Hepatic stellate cell (primary cell): ENCODE measurements around the gene PC.
"Not testable (repeated sequence)": the region's sequence is repeated elsewhere in the genome, so short reads cannot be mapped to it uniquely, and the experiment has no call there.

ENCODE experiments used
- DNase-seq: peaks from one replicate; pipeline ENCODE4 v3.0.0; 2011; ENCODE audit warnings: low spot score

Gene PC, protein sequence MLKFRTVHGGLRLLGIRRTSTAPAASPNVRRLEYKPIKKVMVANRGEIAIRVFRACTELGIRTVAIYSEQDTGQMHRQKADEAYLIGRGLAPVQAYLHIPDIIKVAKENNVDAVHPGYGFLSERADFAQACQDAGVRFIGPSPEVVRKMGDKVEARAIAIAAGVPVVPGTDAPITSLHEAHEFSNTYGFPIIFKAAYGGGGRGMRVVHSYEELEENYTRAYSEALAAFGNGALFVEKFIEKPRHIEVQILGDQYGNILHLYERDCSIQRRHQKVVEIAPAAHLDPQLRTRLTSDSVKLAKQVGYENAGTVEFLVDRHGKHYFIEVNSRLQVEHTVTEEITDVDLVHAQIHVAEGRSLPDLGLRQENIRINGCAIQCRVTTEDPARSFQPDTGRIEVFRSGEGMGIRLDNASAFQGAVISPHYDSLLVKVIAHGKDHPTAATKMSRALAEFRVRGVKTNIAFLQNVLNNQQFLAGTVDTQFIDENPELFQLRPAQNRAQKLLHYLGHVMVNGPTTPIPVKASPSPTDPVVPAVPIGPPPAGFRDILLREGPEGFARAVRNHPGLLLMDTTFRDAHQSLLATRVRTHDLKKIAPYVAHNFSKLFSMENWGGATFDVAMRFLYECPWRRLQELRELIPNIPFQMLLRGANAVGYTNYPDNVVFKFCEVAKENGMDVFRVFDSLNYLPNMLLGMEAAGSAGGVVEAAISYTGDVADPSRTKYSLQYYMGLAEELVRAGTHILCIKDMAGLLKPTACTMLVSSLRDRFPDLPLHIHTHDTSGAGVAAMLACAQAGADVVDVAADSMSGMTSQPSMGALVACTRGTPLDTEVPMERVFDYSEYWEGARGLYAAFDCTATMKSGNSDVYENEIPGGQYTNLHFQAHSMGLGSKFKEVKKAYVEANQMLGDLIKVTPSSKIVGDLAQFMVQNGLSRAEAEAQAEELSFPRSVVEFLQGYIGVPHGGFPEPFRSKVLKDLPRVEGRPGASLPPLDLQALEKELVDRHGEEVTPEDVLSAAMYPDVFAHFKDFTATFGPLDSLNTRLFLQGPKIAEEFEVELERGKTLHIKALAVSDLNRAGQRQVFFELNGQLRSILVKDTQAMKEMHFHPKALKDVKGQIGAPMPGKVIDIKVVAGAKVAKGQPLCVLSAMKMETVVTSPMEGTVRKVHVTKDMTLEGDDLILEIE

DNA sequence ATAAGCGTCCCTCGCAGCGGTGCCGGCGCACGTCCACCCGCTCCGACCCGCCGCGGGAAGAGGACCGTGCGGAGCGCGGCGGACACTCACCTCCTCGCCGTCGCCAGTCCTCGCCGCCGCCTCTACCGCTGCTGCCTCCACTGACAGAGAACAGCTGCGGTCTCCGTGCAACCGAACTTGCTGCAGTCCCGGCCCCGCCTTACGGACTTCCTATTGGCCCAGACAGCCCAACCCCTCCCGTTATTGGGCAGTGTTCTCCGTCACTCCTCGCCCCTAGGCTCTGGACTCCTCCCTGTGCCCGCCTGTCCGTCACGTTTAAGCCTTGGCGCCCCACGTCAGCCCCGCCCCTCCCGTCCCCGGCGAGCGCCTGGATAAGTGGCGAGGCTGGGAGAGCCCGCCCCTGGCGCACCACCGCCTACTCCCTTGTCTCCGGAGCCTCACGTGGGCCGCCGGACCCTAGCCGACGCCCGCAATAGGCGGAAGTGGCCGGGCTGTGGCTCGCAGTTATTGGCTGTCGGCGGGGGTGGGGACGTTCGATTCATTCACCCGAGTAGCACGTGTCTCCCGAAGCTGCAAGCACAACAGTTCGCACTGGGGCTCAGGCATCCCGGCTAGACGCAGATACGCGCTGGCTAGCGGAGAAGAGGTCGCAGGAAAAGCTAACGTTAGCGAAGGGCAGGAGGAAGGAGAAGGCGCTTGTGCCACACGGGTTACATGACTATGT is at the start of gene PC:
TSS of gene PC (minus strand) at position 152 of the 724 bp plus-strand sequence. CDS start 86,224 bp downstream, outside the sequence.
- peak; percentile 100 for DNase-seq

DNA sequence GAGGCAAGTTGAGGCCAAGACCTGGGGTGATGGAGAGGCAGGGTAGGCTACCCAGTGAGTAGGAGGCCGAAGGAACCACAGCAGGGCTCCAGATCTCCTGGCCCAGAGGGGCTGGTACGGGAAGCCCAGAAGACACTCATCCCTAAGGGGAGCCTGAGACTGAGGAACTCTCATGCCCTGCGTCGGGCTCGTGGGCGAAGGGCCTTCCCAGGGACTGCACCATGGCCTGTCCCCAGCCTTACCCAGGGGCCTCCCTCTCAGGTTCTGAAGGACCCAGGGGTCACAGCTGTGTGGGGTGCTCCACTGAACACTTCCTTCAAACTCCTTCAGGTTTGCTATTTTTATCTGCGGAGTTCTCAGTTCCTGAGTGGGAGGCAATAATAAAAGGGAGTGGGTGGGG is 48.9 kb upstream of the PC start:
- DNase-seq, result no peak

DNA sequence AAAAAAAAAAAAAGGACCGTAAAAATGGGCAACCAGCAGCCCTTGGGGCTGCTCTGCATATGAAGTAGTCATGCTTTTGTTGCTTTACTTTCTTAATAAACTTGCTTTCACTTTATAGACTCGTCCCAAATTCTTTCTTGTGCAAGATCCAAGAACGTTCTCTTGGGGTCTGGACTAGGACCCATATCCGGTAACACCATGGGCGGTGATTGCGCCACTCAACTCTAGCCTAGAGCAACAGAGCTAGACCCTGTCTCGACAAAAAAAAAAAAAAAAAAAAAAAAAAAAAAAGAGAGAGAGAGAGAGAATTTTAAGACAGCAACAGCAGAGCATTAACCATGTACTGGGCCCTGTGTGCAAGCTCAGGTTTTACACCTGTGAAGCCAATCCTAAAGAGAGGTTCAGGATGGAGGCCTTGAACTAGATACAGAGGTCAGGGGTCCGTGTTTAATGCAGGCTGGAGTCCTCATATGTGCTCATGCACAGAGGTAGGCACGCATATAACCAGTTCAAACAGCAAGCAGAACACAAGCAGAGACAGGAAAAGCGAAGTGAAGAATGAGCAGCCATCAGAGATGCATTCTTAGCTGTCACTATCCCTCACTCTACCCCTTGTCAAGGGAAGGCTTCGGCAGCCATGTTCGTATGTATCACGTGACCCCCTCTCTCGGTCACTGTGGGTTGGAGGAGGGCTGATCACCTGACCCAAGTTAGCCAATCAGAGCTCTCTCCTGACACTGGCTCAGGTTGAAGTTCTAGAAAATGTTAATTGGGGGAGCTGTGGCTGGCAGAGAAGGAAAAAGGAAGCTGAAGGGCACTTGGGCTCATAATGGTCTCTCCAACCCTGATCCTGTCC is 48.1 kb upstream of the PC start:
- DNase-seq, result peak; percentile 52

DNA sequence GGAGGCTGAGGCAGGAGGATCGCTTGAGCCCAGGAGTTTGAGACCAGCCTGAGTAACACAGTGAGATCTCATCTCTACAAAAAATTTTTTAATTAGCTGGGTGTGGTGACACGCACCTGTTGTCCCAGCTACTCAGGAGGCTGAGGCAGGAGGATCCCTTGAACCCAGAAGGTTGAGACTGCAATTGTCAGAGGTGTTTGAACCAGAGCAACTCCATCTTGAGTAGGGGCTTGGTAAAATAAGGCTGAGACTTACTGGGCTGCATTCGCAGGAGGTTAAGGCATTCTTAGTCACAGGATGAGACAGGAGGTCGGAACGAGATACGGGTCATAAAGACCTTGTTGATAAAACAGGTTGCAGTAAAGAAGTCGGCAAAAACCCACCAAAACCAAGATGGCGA is 47.0 kb upstream of the PC start:
- DNase-seq, result not testable (repeated sequence)

DNA sequence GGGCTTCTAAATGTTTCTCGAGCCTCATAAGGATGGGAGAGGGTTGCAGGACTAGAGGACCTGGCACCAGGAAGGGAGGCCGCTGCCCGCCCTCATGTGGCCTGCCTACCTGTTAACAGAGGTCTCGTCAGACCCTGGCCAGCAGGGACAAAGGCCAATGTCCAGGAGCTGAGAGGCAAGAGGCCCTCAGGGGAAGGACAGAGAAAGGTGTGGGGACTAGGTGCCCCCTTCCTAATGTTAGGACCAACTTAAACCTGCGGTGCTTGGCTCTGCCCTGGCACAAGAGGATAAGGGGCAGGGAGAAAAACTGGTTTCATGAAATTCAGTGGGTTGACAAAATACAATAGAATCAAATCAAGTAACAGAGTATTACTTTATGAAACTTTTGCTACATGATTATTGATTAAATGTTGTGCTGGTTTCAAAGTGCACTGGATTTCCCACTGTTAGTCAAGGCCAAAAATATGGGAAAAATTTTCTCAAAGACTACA is 44.8 kb upstream of the PC start:
- DNase-seq, result no peak

DNA sequence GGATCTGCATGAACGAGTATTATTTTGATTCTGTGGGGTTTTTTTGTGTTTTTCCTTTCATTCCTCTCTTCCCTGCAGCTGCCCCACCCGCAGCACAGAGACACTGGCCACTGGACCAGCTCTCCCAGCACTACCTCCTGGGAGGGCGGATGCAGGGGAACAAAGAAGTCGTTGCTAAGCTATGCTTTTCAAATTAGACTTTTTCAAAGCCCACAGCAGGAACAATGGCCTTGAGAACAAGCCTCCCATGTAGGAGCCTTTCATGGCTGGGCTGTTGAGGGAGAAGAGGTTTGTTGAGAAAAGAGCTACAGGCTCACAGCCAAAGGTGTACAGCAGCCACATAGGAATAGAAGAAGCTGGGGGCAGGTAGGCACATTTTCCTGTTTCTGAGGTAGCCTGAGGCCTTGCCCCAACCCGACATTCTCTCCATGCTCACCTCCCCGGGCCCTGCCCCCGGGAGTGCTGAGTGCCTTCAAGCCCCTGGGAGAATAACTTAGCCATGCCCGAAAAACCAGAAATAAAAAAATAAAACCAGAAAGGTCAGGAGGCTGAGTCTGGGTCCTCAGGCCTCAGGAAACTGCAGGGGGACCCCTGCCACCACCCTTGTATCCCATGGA is 44.2 kb upstream of the PC start:
- no peak for DNase-seq

DNA sequence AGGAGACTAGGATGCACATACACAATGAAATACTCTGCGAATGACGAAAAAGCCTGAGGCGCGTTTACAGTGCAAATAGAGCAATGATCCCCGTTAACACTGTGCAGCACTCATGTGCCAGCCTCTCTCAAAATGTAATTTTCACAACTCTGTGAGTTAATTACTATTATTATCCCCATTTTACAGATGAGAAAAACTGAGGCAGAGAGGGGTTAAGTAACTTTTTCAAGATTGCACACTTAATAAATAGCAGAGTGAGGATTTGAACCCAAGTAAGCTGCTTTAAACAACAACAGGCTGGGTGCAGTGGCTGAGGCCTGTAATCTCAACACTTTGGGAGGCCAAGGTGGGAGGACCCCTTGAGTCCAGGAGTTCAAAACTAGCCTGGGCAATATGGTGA is 43.1 kb upstream of the PC start:
- no peak for DNase-seq

DNA sequence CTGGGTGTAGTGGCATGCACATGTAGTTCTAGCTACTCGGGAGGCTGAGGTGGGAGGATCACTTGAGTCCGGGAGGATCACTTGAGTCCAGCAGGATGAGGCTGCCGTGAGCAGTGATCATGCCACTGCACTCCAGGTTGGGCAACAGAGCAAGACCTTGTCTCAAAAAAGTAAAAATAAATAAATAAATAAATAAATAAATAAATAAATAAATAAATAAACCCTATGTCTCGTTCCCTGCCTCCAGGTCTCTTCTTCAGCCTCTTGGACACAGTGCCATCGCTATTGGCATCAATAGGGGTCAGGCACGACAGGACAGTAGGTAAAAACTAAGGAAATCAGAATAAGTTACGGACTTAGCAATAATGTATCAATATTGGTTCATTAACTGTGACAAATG is 41.4 kb upstream of the PC start:
- no peak for DNase-seq

DNA sequence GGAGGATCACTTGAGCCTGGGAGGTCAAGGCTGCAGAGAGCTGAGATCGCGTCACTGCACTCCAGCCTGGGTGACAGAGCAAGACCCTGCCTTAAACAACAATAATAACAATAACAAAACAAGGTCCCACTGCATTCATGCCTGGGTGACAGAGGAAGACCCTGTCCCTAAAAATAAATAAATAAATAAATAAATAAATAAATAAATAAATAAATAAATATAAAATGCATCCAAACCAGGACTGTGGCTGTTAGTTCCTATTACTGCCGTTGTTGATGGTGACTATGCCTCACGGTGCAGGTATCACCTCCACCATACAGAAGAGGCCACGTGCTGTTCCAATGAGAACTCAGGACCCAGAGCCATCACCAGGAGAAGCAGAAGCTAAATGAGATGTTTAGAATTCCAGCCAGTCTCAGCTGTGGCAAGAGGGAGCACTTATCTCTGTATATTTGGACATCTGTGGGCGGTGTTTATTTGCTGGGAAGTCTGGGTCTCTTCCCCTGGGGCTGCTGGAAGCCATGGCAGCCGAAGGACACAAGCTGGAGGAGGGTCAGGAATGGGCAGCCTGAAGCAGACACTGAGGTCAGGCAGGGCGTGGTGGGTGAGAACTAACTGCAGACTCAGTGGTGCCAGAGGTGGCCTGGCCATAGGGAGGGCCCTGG is 38.6 kb upstream of the PC start:
- peak; percentile 87 for DNase-seq

DNA sequence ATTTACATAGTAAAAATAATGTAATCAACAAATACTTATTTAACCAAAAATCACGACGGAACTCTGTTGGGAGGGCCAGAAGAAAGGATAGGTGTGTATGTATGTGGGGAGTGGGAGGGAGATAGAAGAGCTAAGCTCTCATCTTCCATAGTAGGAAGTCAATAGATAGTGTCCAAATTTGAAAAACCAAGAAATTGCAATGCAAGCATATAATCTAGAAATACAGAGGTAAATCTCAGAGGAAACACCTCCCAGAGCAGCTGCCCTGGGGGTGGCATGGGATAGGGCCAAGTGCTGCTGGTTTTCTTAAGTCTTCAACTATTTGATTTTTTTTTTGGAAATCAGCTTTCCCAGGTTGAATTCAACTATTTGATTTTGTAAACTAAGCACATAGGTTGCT is 33.9 kb upstream of the PC start:
- DNase-seq, result no peak

DNA sequence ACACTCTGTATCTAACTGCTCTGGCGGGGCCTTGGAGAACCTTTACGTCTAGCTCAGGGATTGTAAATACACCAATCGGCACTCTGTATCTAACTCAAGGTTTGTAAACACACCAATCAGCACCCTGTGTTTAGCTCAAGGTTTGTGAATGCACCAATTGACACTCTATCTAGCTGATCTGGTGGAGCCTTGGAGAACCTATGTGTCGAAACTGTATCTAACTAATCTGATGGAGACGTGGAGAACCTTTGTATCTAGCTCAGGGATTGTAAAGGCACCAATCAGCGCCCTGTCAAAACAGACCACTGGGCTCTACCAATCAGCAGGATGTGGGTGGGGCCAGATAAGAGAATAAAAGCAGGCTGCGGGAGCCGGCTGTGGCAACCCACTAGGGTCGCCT is 31.2 kb upstream of the PC start:
- not testable (repeated sequence) for DNase-seq

DNA sequence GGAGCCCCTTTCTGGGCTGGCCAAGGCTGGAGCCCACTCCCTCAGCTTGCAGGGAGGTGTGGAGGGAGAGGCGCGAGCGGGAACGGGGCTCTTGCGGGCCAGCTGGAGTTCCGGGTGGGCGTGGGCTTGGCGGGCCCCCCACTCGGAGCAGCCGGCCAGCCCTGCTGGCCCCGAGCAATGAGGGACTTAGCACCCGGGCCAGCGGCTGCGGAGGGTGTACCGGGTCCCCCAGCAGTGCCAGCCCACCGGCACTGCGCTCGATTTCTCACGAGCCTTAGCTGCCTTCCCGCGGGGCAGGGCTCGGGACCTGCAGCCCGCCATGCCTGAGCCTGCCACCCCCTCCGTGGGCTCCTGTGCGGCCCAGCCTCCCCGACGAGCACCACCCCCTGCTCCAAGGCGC is 30.6 kb upstream of the PC start:
- DNase-seq, result not testable (repeated sequence)

DNA sequence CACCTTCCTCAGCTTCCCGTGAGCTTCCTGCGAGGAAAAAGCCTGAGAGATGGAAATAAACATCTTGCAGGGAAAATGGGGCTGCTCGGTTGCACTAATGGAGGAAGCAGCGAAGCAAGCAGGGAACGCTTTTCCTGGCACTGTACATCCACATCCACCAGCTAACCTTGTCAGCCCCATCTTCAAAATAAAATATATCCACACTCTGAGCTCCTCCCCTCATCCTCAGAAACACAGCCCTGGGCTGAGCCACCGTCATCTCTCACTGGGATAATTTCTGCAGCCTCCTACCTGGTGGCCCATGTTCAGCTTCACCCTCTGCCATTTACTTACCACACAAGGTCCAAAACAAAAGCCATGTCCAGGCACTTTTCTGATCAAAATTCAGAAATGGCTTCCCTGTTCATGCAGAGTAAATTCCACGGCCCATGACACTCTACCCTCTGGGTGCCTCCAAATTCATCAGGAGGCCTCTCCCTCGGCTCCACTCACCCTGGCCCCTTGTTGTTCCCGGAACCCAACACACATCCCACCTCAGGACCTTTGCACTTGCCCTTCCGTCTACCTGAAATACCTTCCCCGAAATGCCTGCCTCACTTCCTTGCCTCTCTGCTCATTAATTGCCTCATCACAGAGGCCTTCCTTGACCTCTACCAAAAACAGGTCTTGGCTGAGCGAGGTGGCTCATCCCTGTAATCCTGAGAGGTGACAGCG is 29.9 kb upstream of the PC start:
- no peak for DNase-seq

DNA sequence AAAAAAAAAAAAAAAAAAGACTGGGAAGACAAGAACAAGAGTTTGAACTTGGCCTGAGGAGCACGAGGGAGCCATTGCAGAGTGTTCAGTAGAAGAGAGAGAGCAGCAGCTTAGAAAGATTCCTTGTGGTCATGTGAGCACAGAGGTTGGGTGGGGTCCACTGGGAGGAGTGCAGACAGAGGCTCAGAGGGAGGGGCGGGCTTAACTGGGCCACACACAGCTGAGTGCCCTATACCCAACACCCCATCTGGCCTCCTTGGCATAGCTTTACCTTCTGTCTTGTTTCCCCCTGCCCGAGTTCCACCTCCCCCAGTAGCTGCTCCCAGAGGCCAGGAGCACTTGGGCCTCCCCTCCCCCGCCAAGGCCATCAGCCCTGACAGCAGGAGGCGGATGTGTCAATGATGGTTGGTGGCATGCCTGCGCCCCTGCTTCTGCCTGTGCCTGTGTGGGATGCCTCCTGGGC is 29.0 kb upstream of the PC start:
- DNase-seq, result no peak

DNA sequence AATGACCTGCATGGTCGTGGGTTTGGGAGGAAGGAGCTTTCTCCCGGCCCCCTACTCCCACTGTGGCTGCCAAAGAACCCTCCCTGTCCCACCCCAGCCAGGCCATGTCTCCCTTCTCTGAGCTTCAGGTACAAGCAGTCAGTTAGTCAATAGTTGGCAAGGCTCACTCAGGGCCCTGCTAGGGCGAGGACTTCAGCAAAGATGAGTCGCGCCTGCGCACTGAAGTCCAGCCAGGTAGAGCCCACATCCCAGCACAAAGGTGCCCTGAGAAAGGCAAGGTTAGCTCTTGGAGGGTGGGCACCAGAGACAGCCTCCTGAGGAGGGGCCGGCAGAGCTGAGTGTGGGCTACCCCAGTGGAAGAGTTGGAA is 28.0 kb upstream of the PC start:
- no peak for DNase-seq

DNA sequence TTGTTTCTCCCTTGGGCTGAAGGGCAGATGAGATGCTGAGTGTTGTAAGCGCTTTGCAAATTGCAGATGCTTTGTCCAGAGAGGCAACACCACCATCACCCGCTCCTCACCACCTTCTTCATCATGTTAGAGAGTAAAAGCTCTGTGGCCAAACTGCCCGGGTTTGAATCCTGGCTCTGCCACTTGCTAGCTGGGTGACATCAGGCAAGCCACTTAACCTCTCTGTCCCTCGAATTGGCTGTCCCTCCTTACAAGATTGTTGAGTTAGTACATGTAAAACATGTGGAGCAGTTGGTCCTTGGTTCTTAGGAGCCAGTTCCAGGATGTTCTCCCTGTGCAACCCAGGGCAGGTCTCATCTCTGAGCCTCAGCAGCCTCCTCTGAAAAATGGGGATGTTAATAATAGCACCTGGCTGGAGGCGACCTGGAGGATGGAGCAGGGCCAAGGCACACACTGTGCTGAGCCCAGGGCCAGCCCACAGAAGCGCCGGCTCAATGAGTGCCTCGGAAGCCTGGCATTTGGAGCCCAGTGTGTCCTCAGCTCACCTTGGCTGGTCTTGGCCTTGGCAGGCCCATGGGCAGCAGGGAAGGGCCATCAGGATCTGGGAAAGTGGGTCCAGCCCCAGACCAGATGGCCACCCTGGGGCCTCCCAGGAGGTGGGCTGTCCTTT is 27.5 kb upstream of the PC start:
- DNase-seq, result no peak

DNA sequence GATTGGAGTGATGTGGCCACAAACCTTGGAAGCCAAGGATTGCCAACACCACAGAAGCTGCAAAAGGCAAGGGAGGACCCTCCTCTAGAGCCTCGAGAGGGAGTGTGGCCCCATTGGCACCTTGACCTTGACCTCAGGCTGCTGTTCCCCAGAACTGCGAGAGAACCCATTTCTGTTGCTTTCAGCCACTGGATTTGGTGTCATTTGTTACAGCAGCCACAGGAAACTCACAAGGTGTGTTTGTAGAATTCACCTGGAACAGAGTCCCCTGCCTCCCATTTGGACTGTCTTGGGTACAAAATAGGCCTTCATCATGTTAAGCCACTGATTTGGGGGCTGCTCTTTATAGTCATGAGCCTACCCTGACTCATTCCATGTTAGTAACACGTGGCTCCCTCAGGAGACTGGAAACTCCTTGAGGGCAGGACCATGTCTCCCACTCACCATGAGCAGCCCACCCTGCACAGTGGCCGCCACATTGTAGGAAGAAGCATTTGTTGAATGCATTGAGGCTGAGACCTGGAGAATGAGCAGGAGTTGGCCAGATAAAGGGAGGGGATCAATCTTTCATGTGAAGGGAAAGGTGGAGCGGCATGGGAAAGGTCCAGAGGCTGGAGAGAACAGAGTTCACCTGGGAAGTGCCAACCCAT is 25.2 kb upstream of the PC start:
- DNase-seq, result no peak

DNA sequence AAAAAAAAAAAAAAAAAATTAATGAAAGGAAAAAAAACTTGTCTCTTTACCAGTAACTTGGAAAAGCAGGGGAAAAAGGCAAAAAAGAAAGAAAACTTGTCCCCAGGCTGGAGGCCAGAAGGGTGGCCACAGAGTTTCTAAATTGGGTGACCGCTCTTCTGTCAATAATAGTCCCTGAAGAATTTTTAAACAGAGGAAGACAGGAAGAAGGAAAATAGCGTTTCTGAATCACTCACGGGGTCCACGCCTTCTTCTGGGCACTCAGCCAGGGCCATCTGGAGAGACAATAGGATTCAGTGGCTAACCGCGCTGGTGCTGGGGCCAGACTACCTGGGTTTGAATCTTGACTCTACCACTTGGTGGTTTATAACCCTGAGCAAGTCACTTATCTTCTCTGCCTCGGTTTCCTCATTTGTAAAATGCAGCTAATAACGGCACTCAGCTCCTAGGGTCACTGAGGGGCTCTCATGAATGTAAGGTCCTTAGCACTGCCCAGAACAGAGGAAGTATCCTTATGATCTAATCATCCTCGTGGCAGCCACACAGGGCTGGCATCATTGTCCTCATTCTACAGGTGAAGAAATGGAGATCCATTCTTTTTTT is 23.9 kb upstream of the PC start:
- DNase-seq, result peak; percentile 72
